Measurements from ENCODE around the gene TSN.
"Not testable (repeated sequence)": the region's sequence is repeated elsewhere in the genome, so short reads cannot be mapped to it uniquely, and the experiment has no call there.

The TSN gene

DNA sequence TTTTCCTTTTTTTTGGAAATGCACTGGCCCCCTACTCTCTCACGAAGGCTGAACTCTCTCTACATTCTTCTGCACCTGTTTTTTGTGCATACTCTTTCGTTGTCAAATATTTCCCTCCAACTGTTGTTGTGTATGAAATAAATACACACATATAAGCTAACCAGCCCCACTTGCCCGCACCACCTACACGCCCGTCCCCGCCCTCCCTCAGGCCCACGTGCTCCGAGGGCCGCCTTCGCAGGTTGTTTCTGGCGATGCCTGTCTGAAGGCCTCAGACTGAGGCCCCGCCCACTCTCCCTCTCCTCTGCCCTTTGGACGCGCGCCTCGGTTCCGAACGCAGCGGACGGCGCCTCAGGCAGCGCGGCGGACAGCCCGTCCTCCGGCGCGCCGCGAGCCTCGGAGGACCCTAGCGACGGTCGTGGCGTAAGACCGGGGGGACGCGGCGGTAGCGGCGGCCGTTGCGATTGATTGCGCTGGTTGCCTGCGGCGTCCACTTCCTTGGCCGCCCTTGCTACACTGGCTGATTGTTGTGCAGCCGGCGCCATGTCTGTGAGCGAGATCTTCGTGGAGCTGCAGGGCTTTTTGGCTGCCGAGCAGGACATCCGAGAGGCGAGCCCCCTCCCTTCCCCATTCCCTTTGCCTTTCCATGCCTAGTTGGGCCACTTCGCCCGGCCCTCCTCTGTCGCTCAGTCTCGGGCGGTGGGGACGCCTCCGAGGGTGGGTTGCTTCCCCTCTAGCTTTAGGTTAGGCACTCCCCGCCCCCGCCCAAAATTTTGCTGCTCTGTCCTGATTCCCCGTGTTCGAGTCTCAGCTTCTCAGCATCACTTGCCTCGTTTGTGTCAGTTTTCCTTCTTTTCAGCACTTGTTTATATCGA lies at the start of gene TSN:
Gene TSN, plus strand, starts transcription at position 415 of the 875 bp plus-strand sequence. Its CDS starts 129 bp downstream, at position 544.
- TF ChIP-seq, protein P1, sequence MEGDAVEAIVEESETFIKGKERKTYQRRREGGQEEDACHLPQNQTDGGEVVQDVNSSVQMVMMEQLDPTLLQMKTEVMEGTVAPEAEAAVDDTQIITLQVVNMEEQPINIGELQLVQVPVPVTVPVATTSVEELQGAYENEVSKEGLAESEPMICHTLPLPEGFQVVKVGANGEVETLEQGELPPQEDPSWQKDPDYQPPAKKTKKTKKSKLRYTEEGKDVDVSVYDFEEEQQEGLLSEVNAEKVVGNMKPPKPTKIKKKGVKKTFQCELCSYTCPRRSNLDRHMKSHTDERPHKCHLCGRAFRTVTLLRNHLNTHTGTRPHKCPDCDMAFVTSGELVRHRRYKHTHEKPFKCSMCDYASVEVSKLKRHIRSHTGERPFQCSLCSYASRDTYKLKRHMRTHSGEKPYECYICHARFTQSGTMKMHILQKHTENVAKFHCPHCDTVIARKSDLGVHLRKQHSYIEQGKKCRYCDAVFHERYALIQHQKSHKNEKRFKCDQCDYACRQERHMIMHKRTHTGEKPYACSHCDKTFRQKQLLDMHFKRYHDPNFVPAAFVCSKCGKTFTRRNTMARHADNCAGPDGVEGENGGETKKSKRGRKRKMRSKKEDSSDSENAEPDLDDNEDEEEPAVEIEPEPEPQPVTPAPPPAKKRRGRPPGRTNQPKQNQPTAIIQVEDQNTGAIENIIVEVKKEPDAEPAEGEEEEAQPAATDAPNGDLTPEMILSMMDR (conservative IDR thresholded peaks at IDR 0.05), result no peak
- TF ChIP-seq ZFX (IDR thresholded peaks at IDR 0.05), result no peak
- peak within 1 kb of the TSS; percentile 79 for H3K27ac ChIP-seq

GRCh38 chr2:121705958-121706357 lies 49.5 kb upstream of the TSN start:
- no peak overlapping the region for H3K27ac ChIP-seq
- no peak for TF ChIP-seq ZFX (IDR thresholded peaks at IDR 0.05)
- TF ChIP-seq, protein P1 (conservative IDR thresholded peaks at IDR 0.05), result no peak

GRCh38 chr2:121707344-121707919 lies 48.0 kb upstream of the TSN start:
- no peak overlapping the region for H3K27ac ChIP-seq
- TF ChIP-seq, protein P1 (conservative IDR thresholded peaks at IDR 0.05), result no peak
- no peak for TF ChIP-seq ZFX (IDR thresholded peaks at IDR 0.05)

- no peak overlapping the region for H3K27ac ChIP-seq
- no peak for TF ChIP-seq ZFX (IDR thresholded peaks at IDR 0.05)
- TF ChIP-seq, protein P1 (conservative IDR thresholded peaks at IDR 0.05), result no peak
Measured at GRCh38 chr2:121707920-121708361, 47.5 kb upstream of the TSN start.

DNA sequence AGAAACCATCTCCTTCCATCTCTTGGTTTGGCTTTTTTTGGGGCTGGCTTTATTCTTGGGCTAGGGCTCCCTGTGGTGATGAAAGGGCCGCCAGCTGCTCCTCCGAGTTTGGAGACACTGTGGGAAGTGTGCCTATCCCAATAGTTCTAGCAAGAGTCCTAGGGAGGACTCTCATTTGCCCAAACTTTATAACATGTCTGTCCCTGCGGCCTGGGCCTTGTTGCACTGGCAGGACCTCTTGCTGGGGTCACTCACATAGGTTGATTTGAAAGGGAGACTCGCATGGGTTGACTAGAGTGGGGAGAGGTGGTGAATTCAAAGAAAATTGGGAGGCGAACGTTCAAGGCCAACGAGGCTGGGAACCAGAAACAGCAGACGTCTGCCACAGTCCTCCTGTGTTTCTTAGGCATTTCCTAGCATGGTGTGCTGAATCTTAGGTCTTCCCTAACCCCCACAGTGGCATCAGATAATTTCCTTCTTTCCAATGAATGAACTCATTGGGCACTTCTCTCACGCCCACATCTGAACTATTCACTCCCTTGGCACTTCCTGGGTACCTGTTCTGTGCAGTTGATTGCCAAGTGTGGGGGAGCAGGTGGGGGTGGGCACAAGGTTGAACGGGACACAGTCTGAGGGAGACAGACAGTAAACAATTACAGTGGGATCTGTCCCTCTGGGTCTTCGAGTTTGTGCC lies 45.5 kb upstream of the TSN start:
- H3K27ac ChIP-seq, result no peak overlapping the region
- TF ChIP-seq, protein P1 (conservative IDR thresholded peaks at IDR 0.05), result no peak
- TF ChIP-seq ZFX (IDR thresholded peaks at IDR 0.05), result no peak

- H3K27ac ChIP-seq, result no peak overlapping the region
- TF ChIP-seq ZFX (IDR thresholded peaks at IDR 0.05), result no peak
- TF ChIP-seq, protein P1 (conservative IDR thresholded peaks at IDR 0.05), result no peak
Measured at GRCh38 chr2:121710470-121711170, 44.8 kb upstream of the TSN start.

DNA sequence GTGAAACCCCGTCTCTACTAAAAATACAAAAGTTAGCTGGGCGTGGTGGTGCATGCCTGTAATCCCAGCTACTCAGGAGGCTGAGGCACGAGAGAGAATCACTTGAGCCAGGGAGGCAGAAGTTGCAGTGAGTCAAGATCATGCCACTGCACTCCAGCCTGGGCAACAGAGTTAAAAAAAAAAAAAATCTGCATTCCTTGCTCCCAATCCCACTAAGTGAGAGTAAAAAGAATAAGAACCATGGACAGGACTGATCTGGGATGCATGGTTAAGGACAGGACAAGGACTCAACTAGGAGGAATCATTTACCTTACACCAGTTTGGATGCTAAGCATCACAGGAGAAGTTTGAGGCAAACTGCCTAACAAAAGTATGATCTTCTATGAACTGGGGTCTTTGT lies 44.0 kb upstream of the TSN start:
- H3K27ac ChIP-seq, result not testable (repeated sequence)
